HCT116 (cell line): ENCODE results near the gene BRSK2. TPM values are rescaled to one million over a fixed set of nuclear protein-coding genes. Genes with fewer than 3 reads are reported as not detected.

ENCODE experiments used
- ATAC-seq: fragments of 200-7000 bp; cut with Tn5 transposase; 2 replicates; pipeline ENCODE4 v1.9.1; 2020; ENCODE audit warnings: mild to moderate bottlenecking, moderate library complexity
- BruUV-seq: library from RNA; stranded (reverse); fragments of 400-500 nt; replicated peaks from 2 replicates; lab custom pipeline; 2021; lab: Mats Ljungman, UMichigan
- CTCF ChIA-PET: fragments of 300-600 bp; sonication (Branson Sonifier 250); formaldehyde crosslinking; loops from one replicate; lab custom pipeline; 2021; ENCODE audit warnings: antibody characterized with exemption; lab: Charles Lee
- POLR2A ChIA-PET: fragments of 300-600, 350-600 bp; sonication (Branson Sonifier 250); formaldehyde crosslinking; loops from one replicate; lab custom pipeline; 2021; ENCODE audit warnings: antibody characterized with exemption; lab: Charles Lee
- RAD21 ChIA-PET, 2 experiments: fragments of 300-600 bp; sonication (Branson Sonifier 250); formaldehyde crosslinking; loops; one replicate each; lab custom pipeline; 2023; ENCODE audit warnings: low total read pairs in 2 of 2; ENCODE audit not compliant: uncharacterized antibody in 2 of 2, unreplicated experiment in 2 of 2, low non-redundant PET in 1 of 2; lab: Charles Lee
- DNase-seq: peaks from one replicate; pipeline ENCODE4 v3.0.0-alpha.2; 2010; ENCODE audit warnings: low read depth, low spot score
- H2AFZ ChIP-seq: fragments of 200-600 bp; shearing (Covaris generic), sonication (generic); 2 replicates; pipeline ENCODE4 v1.6.1; 2017; ENCODE audit warnings: low read depth, mixed run types, mixed read lengths, antibody characterized with exemption, low read length; ENCODE audit not compliant: poor library complexity, severe bottlenecking
- H3K27ac ChIP-seq: 2 replicates; pipeline ENCODE4 v1.5.1; 2012; ENCODE audit warnings: low read depth, low read length
- H3K27me3 ChIP-seq: fragments of 200-600 bp; sonication (generic); 2 replicates; pipeline ENCODE4 v1.6.1; 2016; ENCODE audit warnings: mixed run types, low read length, mixed read lengths; ENCODE audit not compliant: insufficient read depth
- H3K36me3 ChIP-seq, 2 experiments: fragments of 200-500 bp in 1 of 2; fragments of 200-600 bp in 1 of 2; sonication (Bioruptor generic) in 1 of 2; sonication (generic) in 1 of 2; 2 replicates each; pipeline versions ENCODE4 v1.5.1 to v1.6.1; 2014 to 2016; ENCODE audit warnings: low read length in 2 of 2, inconsistent platforms in 1 of 2, mixed read lengths in 1 of 2, mixed run types in 1 of 2; ENCODE audit not compliant: insufficient read depth in 2 of 2, control insufficient read depth in 1 of 2
- H3K4me1 ChIP-seq, 2 experiments: fragments of 200-600 bp in 1 of 2; sonication (generic) in 1 of 2; 2 replicates each; pipeline versions ENCODE4 v1.5.1 to v1.6.1; 2012 to 2017; ENCODE audit warnings: low read length in 2 of 2, inconsistent platforms in 1 of 2, mild to moderate bottlenecking in 1 of 2, mixed read lengths in 1 of 2, mixed run types in 1 of 2, moderate library complexity in 1 of 2; ENCODE audit not compliant: insufficient read depth in 2 of 2, control insufficient read depth in 1 of 2
- H3K4me2 ChIP-seq: fragments of 200-600 bp; sonication (generic); 2 replicates; pipeline ENCODE4 v1.6.1; 2017; ENCODE audit warnings: mixed run types, low read length, mixed read lengths
- H3K4me3 ChIP-seq, 2 experiments: fragments of 200-600 bp in 1 of 2; sonication (generic) in 1 of 2; replicated peaks in 1 of 2; 2 replicates each; pipeline ENCODE4 v1.5.1; 2011 to 2016; ENCODE audit warnings: low read length in 2 of 2, control low read depth in 1 of 2, low read depth in 1 of 2, mild to moderate bottlenecking in 1 of 2, mixed read lengths in 1 of 2, mixed run types in 1 of 2
- H3K79me2 ChIP-seq: fragments of 200-600 bp; sonication (generic); 2 replicates; pipeline ENCODE4 v1.6.1; 2017; ENCODE audit warnings: mild to moderate bottlenecking, mixed run types, low read length, moderate library complexity, mixed read lengths; ENCODE audit not compliant: insufficient read depth
- H3K9ac ChIP-seq: fragments of 200-600 bp; sonication (generic); 2 replicates; pipeline ENCODE4 v1.6.1; 2016; ENCODE audit warnings: low read length, mixed read lengths
- H3K9me2 ChIP-seq: fragments of 200-600 bp; sonication (generic), shearing (Covaris generic); 2 replicates; pipeline ENCODE4 v1.6.1; 2017; ENCODE audit warnings: mixed run types, mild to moderate bottlenecking, moderate library complexity; ENCODE audit not compliant: insufficient read depth
- H3K9me3 ChIP-seq, 2 experiments: fragments of 200-500 bp in 1 of 2; fragments of 200-600 bp in 1 of 2; sonication (Bioruptor generic) in 1 of 2; sonication (generic) in 1 of 2; 2 replicates each; pipeline ENCODE4 v1.6.1; 2014 to 2017; ENCODE audit warnings: low read length in 2 of 2, mixed read lengths in 2 of 2, inconsistent platforms in 1 of 2, low read depth in 1 of 2, mild to moderate bottlenecking in 1 of 2, mixed run types in 1 of 2, moderate library complexity in 1 of 2; ENCODE audit not compliant: control insufficient read depth in 1 of 2, insufficient read depth in 1 of 2
- H4K20me1 ChIP-seq: fragments of 200-600 bp; sonication (generic), shearing (Covaris generic); 2 replicates; pipeline ENCODE4 v1.6.1; 2017; ENCODE audit warnings: mixed run types, mild to moderate bottlenecking, moderate library complexity; ENCODE audit not compliant: insufficient read depth
- CBX3 ChIP-seq: IDR thresholded peaks from 2 replicates; pipeline ENCODE4 v1.6.1; 2012; ENCODE audit warnings: low read depth
- CEBPB ChIP-seq: IDR thresholded peaks from 2 replicates; pipeline ENCODE4 v1.6.1; 2012; ENCODE audit warnings: low read depth
- EGR1 ChIP-seq: IDR thresholded peaks from 2 replicates; pipeline ENCODE4 v1.6.1; 2012; ENCODE audit warnings: low read depth
- ELF1 ChIP-seq: IDR thresholded peaks from 2 replicates; pipeline ENCODE4 v1.6.1; 2012; ENCODE audit warnings: low read depth, borderline replicate concordance
- EZH2 ChIP-seq: fragments of 200-600 bp; sonication (generic); IDR thresholded peaks from 2 replicates; pipeline ENCODE4 v1.6.1; 2017; ENCODE audit warnings: antibody characterized with exemption, mixed run types
- EZH2phosphoT487 ChIP-seq: fragments of 200-600 bp; IDR thresholded peaks from 2 replicates; pipeline ENCODE4 v1.6.1; 2018; ENCODE audit warnings: antibody characterized with exemption, borderline replicate concordance
- FOSL1 ChIP-seq: IDR thresholded peaks from 2 replicates; pipeline ENCODE4 v1.6.1; 2012; ENCODE audit warnings: low read depth
- JUND ChIP-seq: IDR thresholded peaks from 2 replicates; pipeline ENCODE4 v1.6.1; 2012
- MAX ChIP-seq: IDR thresholded peaks from 2 replicates; pipeline ENCODE4 v1.6.1; 2012
- POLR2A ChIP-seq: IDR thresholded peaks from 2 replicates; pipeline ENCODE4 v1.7.0; 2011; ENCODE audit warnings: borderline replicate concordance; ENCODE audit not compliant: insufficient read depth, insufficient read length; ENCODE audit errors: extremely low read depth
- POLR2AphosphoS5 ChIP-seq: IDR thresholded peaks from 2 replicates; pipeline ENCODE4 v1.6.1; 2011; ENCODE audit warnings: mild to moderate bottlenecking, low read depth, low read length, moderate library complexity
- RAD21 ChIP-seq: IDR thresholded peaks from 2 replicates; pipeline ENCODE4 v1.6.1; 2012; ENCODE audit warnings: low read depth, mild to moderate bottlenecking
- SIN3A ChIP-seq: IDR thresholded peaks from 2 replicates; pipeline ENCODE4 v1.6.1; 2012; ENCODE audit warnings: low read depth
- SP1 ChIP-seq: IDR thresholded peaks from 2 replicates; pipeline ENCODE4 v1.6.1; 2012; ENCODE audit warnings: low read depth
- SRF ChIP-seq: IDR thresholded peaks from 2 replicates; pipeline ENCODE4 v1.6.1; 2012; ENCODE audit warnings: low read depth
- TCF7L2 ChIP-seq: IDR thresholded peaks from 2 replicates; pipeline ENCODE4 v1.7.0; 2011; ENCODE audit warnings: borderline replicate concordance, inconsistent platforms; ENCODE audit not compliant: insufficient read depth, insufficient read length; ENCODE audit errors: extremely low read depth
- YY1 ChIP-seq: IDR thresholded peaks from 2 replicates; pipeline ENCODE4 v1.6.1; 2011; ENCODE audit warnings: low read length, low read depth, moderate library complexity, mild to moderate bottlenecking; ENCODE audit not compliant: insufficient replicate concordance; ENCODE audit errors: extremely low read depth
- ZBTB33 ChIP-seq: IDR thresholded peaks from 2 replicates; pipeline ENCODE4 v1.6.1; 2011; ENCODE audit warnings: mild to moderate bottlenecking, low read length, moderate library complexity; ENCODE audit not compliant: insufficient replicate concordance; ENCODE audit errors: extremely low read depth
- ZNF274 ChIP-seq: fragments of 200-500 bp; sonication (Bioruptor generic); IDR thresholded peaks from 2 replicates; pipeline ENCODE4 v1.6.1; 2014; ENCODE audit warnings: mild to moderate bottlenecking, low read depth, low read length, inconsistent platforms
- intact Hi-C: fragments of 100-400 bp; cut with micrococcal nuclease; formaldehyde crosslinking; loops from 2 replicates; pipeline ENCODE4 v1.10.0; 2022
- total RNA-seq: library from RNA; stranded (reverse); gene quantifications from one replicate; pipeline ENCODE4 v1.2.1, GENCODE V29; 2021; ENCODE audit not compliant: unreplicated experiment

Gene BRSK2
- total RNA-seq, 1 experiment from 2014 or later = 14.0 TPM

GRCh38 chr11:1438261-1438966, 48.7 kb downstream of the BRSK2 start:
- intact Hi-C loops = no loop called here
- RAD21 ChIA-PET = no interaction called here
- H3K9me2 ChIP-seq = no peaks in the 10 kb centered on the region
- no peak overlapping the region; the same call in 1 of the 2 replicates for H3K27ac ChIP-seq
- BruUV-seq = no TSS peak
- ATAC-seq (no peak), DNase-seq (no peak)
- POLR2A ChIA-PET = no interaction called here
- H4K20me1 ChIP-seq = no peaks in the 10 kb centered on the region
- H3K9ac ChIP-seq = no peak overlapping the region
- TF ChIP-seq EGR1 = no peak
- no peak for TF ChIP-seq POLR2AphosphoS5
- no peak for TF ChIP-seq ELF1
- TF ChIP-seq RAD21 = no peak
- TF ChIP-seq SRF = no peak
- TF ChIP-seq FOSL1 = no peak
- TF ChIP-seq ZNF274 = no peak
- no peak for TF ChIP-seq ZBTB33
- no peak for TF ChIP-seq CEBPB
- no peak for TF ChIP-seq CBX3
- no peak for TF ChIP-seq SIN3A
- no peak for TF ChIP-seq MAX
- TF ChIP-seq EZH2 = no peak
- no peak for TF ChIP-seq EZH2phosphoT487
- TF ChIP-seq YY1 = no peak
- no peak for TF ChIP-seq POLR2A
- TF ChIP-seq JUND = no peak
- no peak for TF ChIP-seq TCF7L2
- no peak for TF ChIP-seq SP1
- no peaks in the 10 kb centered on the region for H3K79me2 ChIP-seq
- no peak overlapping the region for H3K4me3 ChIP-seq
- H2AFZ ChIP-seq = no peak overlapping the region
- H3K4me2 ChIP-seq = no peak overlapping the region
- H3K4me1 ChIP-seq = peaks cover 0 to 6% of the 10 kb centered on the region in 2 experiments; a peak in 1 of 4 replicates
- no peaks in the 10 kb centered on the region for H3K27me3 ChIP-seq
- no peaks in the 10 kb centered on the region for H3K9me3 ChIP-seq
- H3K36me3 ChIP-seq = no peaks in the 10 kb centered on the region
- CTCF ChIA-PET = no interaction called here
